Measurements from ENCODE around the gene GNMT.

Gene GNMT

GRCh38 chr6:42968783-42969182 lies 8.2 kb downstream of the GNMT start:
- TF ChIP-seq EZH2 (IDR thresholded peaks at IDR 0.05; ENCODE audit: borderline replicate concordance, low read length) = no peak
- TF ChIP-seq, protein P1, sequence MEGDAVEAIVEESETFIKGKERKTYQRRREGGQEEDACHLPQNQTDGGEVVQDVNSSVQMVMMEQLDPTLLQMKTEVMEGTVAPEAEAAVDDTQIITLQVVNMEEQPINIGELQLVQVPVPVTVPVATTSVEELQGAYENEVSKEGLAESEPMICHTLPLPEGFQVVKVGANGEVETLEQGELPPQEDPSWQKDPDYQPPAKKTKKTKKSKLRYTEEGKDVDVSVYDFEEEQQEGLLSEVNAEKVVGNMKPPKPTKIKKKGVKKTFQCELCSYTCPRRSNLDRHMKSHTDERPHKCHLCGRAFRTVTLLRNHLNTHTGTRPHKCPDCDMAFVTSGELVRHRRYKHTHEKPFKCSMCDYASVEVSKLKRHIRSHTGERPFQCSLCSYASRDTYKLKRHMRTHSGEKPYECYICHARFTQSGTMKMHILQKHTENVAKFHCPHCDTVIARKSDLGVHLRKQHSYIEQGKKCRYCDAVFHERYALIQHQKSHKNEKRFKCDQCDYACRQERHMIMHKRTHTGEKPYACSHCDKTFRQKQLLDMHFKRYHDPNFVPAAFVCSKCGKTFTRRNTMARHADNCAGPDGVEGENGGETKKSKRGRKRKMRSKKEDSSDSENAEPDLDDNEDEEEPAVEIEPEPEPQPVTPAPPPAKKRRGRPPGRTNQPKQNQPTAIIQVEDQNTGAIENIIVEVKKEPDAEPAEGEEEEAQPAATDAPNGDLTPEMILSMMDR (IDR thresholded peaks at IDR 0.05; ENCODE audit: low read length) = no peak
- Histone ChIP-seq H3K4me1 (ENCODE audit: insufficient read depth, low read length, severe bottlenecking) (no peaks in the 10 kb centered on the region), H3K9me2 (ENCODE audit: low read depth, low read length) (no peaks in the 10 kb centered on the region), H3K27me3 (ENCODE audit: insufficient read depth, low read length) (no peaks in the 10 kb centered on the region), H2AFZ (ENCODE audit: low read length) (no peak overlapping the region), H3K9ac (ENCODE audit: low read length) (no peak overlapping the region), H3K4me2 (ENCODE audit: low read length) (no peak overlapping the region), H3K79me2 (ENCODE audit: insufficient read depth, low read length) (no peaks in the 10 kb centered on the region), H3K36me3 (ENCODE audit: insufficient read depth, low read length) (peaks cover 21% of the 10 kb centered on the region; the same call in 1 of the 2 replicates), H3K9me3 (ENCODE audit: low read length) (no peaks in the 10 kb centered on the region), H3F3A (ENCODE audit: insufficient read depth, low read length) (no peaks in the 10 kb centered on the region), H3K4me3 (ENCODE audit: low read depth, low read length, poor library complexity, severe bottlenecking) (no peak overlapping the region), H4K20me1 (ENCODE audit: insufficient read depth, low read length) (no peaks in the 10 kb centered on the region), H3K27ac (ENCODE audit: low read depth, low read length, poor library complexity, severe bottlenecking) (no peak overlapping the region)

GRCh38 chr6:42969431-42969830 lies 8.9 kb downstream of the GNMT start:
- Histone ChIP-seq H3K4me2 (ENCODE audit: low read length) (no peak overlapping the region), H3K79me2 (ENCODE audit: insufficient read depth, low read length) (no peaks in the 10 kb centered on the region), H3K4me3 (ENCODE audit: low read depth, low read length, poor library complexity, severe bottlenecking) (no peak overlapping the region), H4K20me1 (ENCODE audit: insufficient read depth, low read length) (no peaks in the 10 kb centered on the region), H3K27me3 (ENCODE audit: insufficient read depth, low read length) (no peaks in the 10 kb centered on the region), H3F3A (ENCODE audit: insufficient read depth, low read length) (no peaks in the 10 kb centered on the region), H3K4me1 (ENCODE audit: insufficient read depth, low read length, severe bottlenecking) (no peaks in the 10 kb centered on the region), H3K36me3 (ENCODE audit: insufficient read depth, low read length) (peaks cover 19% of the 10 kb centered on the region; the same call in 1 of the 2 replicates), H2AFZ (ENCODE audit: low read length) (no peak overlapping the region), H3K27ac (ENCODE audit: low read depth, low read length, poor library complexity, severe bottlenecking) (no peak overlapping the region), H3K9ac (ENCODE audit: low read length) (no peak overlapping the region), H3K9me2 (ENCODE audit: low read depth, low read length) (no peaks in the 10 kb centered on the region), H3K9me3 (ENCODE audit: low read length) (no peaks in the 10 kb centered on the region)
- TF ChIP-seq, protein P1 (IDR thresholded peaks at IDR 0.05; ENCODE audit: low read length) = no peak
- no peak for TF ChIP-seq EZH2 (IDR thresholded peaks at IDR 0.05; ENCODE audit: borderline replicate concordance, low read length)

GRCh38 chr6:42969934-42970333 lies 9.4 kb downstream of the GNMT start:
- Histone ChIP-seq H3K27ac (ENCODE audit: low read depth, low read length, poor library complexity, severe bottlenecking) (no peak overlapping the region), H4K20me1 (ENCODE audit: insufficient read depth, low read length) (no peaks in the 10 kb centered on the region)

More at GRCh38 chr6:42969934-42970333, 9.4 kb downstream of the GNMT start:
- H3K9me2 ChIP-seq (ENCODE audit: low read depth, low read length) = no peaks in the 10 kb centered on the region
- peaks cover 19% of the 10 kb centered on the region for H3K36me3 ChIP-seq (ENCODE audit: insufficient read depth, low read length)
- H3K9me3 ChIP-seq (ENCODE audit: low read length) = no peaks in the 10 kb centered on the region
- TF ChIP-seq, protein P1 (IDR thresholded peaks at IDR 0.05; ENCODE audit: low read length) = no peak
- no peak for TF ChIP-seq EZH2 (IDR thresholded peaks at IDR 0.05; ENCODE audit: borderline replicate concordance, low read length)
- no peak overlapping the region for H2AFZ ChIP-seq (ENCODE audit: low read length)
- H3F3A ChIP-seq (ENCODE audit: insufficient read depth, low read length) = no peaks in the 10 kb centered on the region
- H3K4me2 ChIP-seq (ENCODE audit: low read length) = no peak overlapping the region
- peaks cover 2% of the 10 kb centered on the region for H3K4me1 ChIP-seq (ENCODE audit: insufficient read depth, low read length, severe bottlenecking)
- H3K4me3 ChIP-seq (ENCODE audit: low read depth, low read length, poor library complexity, severe bottlenecking) = no peak overlapping the region
- no peaks in the 10 kb centered on the region for H3K79me2 ChIP-seq (ENCODE audit: insufficient read depth, low read length)
- H3K27me3 ChIP-seq (ENCODE audit: insufficient read depth, low read length) = no peaks in the 10 kb centered on the region
- no peak overlapping the region for H3K9ac ChIP-seq (ENCODE audit: low read length)
